GM18508 (cell line): ENCODE measurements around the gene SNRPA.

Experiments used
- ATAC-seq: cut with Tn5 transposase; IDR thresholded peaks from one replicate; pipeline ENCODE4 v1.9.1; 2021; ENCODE audit warnings: moderate number of reproducible peaks; ENCODE audit not compliant: insufficient read depth, unreplicated experiment

SNRPA gene

GRCh38 chr19:40798683-40799557 is 47.9 kb downstream of the SNRPA start, which contains the start of gene EGLN2:
Gene EGLN2 (plus strand): TSS chr19:40799191. CDS start chr19:40800573, 1,382 bp downstream.
- peak; percentile 46 for ATAC-seq

GRCh38 chr19:40799558-40800338 is 48.7 kb downstream of the SNRPA start:
- no peak for ATAC-seq

DNA sequence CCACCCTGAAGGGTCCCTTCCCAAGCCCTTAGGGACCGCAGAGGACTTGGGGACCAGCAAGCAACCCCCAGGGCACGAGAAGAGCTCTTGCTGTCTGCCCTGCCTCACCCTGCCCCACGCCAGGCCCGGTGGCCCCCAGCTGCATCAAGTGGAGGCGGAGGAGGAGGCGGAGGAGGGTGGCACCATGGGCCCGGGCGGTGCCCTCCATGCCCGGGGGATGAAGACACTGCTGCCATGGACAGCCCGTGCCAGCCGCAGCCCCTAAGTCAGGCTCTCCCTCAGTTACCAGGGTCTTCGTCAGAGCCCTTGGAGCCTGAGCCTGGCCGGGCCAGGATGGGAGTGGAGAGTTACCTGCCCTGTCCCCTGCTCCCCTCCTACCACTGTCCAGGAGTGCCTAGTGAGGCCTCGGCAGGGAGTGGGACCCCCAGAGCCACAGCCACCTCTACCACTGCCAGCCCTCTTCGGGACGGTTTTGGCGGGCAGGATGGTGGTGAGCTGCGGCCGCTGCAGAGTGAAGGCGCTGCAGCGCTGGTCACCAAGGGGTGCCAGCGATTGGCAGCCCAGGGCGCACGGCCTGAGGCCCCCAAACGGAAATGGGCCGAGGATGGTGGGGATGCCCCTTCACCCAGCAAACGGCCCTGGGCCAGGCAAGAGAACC is 49.5 kb downstream of the SNRPA start:
- ATAC-seq, result no peak

DNA sequence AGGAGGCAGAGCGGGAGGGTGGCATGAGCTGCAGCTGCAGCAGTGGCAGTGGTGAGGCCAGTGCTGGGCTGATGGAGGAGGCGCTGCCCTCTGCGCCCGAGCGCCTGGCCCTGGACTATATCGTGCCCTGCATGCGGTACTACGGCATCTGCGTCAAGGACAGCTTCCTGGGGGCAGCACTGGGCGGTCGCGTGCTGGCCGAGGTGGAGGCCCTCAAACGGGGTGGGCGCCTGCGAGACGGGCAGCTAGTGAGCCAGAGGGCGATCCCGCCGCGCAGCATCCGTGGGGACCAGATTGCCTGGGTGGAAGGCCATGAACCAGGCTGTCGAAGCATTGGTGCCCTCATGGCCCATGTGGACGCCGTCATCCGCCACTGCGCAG is 50.0 kb downstream of the SNRPA start:
- ATAC-seq, result no peak

GRCh38 chr19:40801426-40802299 is 50.7 kb downstream of the SNRPA start:
- ATAC-seq, result no peak

GRCh38 chr19:40802300-40803169 is 51.5 kb downstream of the SNRPA start:
- ATAC-seq, result no peak

DNA sequence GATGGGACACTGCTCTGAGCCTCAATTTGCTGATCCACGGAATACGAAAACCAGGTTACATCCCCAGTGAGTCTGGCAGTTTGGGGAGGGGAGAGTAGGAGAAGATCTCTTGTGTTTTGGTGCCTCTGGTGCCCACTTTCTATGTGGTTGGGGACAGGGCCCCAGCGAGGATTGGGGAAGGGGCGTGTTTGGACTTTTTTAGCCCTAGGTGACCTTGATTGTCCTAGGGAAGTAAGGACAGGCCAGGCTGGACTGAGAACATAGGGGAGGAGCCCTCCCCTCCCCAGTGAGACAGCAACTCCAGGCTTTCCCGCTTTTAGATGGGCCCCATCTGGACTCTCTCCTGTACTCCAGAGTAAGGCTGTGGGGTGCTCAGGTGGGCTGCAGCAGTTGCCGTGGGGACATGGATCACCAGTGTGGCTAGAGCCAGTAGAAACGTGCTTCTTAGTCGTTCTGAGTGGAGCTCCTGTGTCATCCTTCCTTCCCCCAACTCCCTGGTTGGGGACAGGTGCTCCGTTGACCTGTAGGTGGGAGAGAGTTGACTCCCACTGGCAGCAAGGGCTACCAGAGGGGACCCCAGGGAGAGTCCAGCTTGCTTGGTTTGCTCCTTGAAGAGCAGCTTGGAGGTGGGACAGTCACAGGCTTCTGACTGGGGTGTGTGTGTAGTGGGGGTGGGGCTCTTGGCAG is 52.3 kb downstream of the SNRPA start:
- no peak for ATAC-seq

DNA sequence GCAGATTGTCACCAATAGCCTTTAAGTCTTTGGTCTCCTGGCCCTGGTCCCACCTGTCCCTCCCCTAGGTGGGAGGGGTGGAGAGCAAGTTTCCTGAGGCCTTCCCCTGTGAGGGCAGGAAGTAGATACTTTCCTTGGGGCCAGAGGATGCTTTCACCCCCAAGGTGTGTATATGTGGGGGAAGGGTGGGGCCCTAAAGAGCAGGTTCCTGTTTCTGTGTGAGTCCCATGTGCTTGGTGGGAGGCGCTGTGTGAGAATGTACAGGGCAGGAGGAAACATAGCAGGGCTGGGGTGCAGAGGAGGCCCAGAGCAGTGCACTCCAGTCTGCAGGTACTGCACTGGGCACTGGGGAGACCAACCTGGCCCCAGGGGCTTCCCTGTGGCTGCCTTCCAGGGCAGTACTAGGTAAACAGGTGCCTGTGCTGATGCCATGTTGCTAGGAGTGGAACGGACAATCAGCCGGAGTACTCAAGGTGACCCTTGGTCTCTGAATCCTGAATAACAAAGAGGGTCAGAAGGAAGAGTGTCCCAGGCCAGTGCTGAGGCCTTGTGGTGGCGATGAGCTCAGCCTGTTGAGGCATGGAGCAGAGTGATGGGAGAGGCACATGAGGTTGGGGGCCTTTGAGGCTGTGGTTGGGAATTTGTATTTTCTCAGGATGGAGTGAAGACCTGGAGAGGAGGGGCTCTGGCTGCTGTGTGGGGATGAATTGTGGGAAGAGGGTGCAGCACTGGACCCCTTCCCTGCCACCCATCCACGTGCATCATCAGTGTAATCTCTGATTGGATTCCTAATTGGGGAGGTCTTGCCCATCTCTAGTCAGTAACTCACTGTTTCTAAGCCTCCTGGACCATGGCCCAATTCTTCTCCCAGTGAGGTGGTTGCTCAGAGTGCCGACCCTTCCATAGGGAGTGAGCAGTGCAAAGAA is 53.1 kb downstream of the SNRPA start:
- no peak for ATAC-seq

- ATAC-seq, result no peak
These were observed 53.8 kb downstream of the SNRPA start for GRCh38 chr19:40804783-40805242.

DNA sequence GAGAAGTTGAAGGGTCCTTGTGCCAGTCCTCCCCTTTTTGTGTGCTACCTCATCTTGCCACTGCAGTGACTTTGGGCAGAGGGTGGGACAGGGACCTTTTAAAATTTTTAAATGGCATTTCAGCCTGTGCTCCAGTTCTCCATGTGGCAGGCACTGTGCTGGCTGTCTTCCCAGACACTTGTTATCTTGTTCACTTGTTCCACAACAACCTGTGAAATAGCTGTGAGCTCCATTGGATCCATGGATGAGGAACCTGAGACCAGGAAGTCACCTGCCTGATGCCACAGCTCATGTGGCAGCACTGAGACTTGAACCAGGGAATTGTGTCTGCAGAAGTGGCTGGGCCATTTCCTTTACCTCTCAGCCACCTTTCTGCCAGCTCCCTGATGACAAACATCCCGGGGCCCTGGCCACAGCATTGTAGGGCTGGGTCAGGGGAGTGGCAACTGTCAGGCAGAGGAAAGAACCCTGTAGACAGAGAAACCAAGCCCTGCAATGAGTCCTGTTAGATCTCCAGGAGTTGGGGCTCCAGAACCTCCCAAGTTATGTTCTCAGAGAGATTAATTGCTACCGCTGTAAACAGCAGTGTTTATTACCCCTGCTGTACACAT is 54.4 kb downstream of the SNRPA start:
- ATAC-seq, result no peak

DNA sequence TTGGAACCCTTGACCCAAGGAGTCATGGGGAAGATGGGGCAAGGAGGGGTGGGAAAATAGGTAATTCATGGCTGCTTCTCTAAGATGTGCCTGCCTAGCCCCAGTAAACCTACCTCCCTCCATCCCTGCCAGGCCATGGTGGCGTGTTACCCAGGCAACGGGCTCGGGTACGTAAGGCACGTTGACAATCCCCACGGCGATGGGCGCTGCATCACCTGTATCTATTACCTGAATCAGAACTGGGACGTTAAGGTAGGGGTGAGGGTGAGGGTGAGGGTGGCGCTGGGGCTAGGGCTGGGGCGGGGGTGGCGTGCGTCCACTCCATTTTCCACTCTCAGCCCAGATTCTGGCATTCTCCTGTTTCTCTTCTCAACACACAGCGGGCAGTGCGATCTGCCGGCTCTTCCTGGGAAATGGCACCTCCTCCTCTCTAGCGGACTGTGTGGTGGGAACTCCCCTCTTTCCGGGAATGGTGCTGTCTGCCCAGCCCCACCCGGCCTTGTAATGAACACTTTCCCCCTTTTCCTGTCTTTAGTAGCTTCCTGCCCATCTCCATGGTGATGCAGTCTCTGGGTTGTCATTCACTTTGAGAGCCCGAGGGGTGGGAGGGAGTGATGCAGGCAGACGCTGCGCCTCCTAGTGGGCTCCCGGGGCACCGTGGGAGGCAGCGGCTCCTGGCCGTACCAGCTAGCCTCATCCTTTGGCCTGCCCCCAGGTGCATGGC is 55.6 kb downstream of the SNRPA start:
- no peak for ATAC-seq

- ATAC-seq, result no peak
These were observed 56.4 kb downstream of the SNRPA start for GRCh38 chr19:40807147-40808020.

DNA sequence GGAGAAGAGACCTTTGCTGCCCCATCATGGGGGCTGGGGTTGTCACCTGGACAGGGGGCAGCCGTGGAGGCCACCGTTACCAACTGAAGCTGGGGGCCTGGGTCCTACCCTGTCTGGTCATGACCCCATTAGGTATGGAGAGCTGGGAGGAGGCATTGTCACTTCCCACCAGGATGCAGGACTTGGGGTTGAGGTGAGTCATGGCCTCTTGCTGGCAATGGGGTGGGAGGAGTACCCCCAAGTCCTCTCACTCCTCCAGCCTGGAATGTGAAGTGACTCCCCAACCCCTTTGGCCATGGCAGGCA is 57.0 kb downstream of the SNRPA start:
- ATAC-seq, result no peak

- ATAC-seq, result no peak
These were observed 57.5 kb downstream of the SNRPA start for GRCh38 chr19:40808497-40808896.

DNA sequence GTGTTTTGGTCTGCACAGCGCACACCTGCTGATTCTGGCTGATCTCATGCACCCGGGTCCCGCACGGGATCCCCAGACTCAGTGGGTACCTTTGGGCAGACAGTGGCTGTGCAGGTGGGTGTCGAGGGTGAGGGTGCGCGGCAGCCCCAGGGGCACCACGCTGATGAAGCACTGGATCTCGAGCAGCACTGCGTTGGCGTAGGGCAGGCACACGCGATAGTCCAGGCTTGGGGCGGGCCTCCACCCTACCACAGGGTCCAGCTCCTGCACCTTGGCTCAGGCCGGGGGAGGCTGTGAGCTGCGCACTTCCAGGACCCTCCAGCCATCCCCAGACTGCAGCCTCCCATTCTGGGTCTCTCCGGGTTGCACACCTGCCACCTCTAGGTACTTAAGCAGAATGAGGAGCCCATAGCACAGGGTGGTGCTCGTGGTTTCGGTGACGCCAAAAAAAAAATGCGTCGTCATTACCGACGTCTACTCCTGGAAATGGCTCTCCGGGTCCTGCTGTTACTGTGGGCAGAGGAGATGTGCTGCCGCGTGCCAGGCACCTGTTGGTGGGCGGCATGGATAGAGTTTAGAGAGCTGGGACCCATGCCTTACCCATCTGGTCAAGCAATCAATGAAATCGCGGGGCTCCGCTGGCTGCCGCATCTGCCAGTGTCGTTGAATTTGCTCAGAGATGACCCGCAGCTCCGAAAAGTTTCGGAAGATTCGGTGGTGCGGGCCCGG is 58.5 kb downstream of the SNRPA start:
- ATAC-seq, result no peak
